Epithelial cell of esophagus (primary cell): ENCODE data around the gene MAML3.

Source experiments
- DNase-seq: peaks from one replicate; pipeline ENCODE4 v3.0.0; 2010; ENCODE audit warnings: low read depth
- H3K4me3 ChIP-seq: 2 replicates; pipeline ENCODE4 v1.5.1; 2011; ENCODE audit warnings: mild to moderate bottlenecking, low read length, control low read depth
- TF ChIP-seq, protein P1 (sequence below): IDR thresholded peaks from 2 replicates; pipeline ENCODE4 v1.5.1; 2011; ENCODE audit warnings: low read depth, mild to moderate bottlenecking, low read length, control low read depth, inconsistent platforms; ENCODE audit not compliant: insufficient read depth; ENCODE audit errors: missing control alignments

MAML3 gene

DNA sequence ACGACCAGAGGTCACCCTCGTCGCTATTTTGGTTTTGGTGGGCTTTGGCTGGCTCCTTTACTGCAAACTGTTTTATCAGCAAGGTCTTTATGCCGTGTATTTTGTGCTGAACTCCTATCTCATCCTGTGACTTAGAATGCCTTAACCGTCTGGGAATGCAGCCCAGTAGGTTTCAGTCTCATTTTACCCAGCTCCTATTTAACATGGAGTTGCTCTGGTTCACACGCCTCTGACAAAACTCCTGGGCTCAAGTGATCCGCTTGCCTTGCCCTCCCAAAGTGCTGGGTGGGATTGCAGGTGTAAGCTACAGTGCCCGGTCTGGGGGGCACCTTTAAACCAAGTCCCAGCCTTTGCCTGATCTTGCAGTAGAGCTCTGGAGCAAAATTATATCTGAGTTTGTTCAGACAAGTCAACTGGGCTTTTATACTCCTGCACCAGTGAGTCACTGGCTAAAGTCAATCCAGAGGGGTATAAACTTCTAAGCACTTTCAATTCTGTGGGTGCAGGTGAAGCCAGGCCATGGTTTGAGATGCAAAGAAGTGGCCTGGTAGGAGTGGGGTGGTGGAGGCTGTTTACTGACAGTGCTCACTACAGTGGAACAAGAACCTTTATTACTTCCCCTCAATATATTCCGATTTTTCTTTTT is 438.1 kb downstream of the MAML3 start:
- no peak overlapping the region for H3K4me3 ChIP-seq
- TF ChIP-seq, protein P1, sequence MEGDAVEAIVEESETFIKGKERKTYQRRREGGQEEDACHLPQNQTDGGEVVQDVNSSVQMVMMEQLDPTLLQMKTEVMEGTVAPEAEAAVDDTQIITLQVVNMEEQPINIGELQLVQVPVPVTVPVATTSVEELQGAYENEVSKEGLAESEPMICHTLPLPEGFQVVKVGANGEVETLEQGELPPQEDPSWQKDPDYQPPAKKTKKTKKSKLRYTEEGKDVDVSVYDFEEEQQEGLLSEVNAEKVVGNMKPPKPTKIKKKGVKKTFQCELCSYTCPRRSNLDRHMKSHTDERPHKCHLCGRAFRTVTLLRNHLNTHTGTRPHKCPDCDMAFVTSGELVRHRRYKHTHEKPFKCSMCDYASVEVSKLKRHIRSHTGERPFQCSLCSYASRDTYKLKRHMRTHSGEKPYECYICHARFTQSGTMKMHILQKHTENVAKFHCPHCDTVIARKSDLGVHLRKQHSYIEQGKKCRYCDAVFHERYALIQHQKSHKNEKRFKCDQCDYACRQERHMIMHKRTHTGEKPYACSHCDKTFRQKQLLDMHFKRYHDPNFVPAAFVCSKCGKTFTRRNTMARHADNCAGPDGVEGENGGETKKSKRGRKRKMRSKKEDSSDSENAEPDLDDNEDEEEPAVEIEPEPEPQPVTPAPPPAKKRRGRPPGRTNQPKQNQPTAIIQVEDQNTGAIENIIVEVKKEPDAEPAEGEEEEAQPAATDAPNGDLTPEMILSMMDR = no peak
- peak; percentile 39 for DNase-seq

- DNase-seq = no peak
- no peak overlapping the region for H3K4me3 ChIP-seq
- TF ChIP-seq, protein P1 = no peak
Observed at GRCh38 chr4:139712882-139713281, 441.1 kb downstream of the MAML3 start.

GRCh38 chr4:139711461-139711860 is 442.5 kb downstream of the MAML3 start:
- no peak for DNase-seq
- no peak overlapping the region for H3K4me3 ChIP-seq
- TF ChIP-seq, protein P1 = no peak

GRCh38 chr4:139710073-139710472 is 443.9 kb downstream of the MAML3 start:
- no peak for DNase-seq
- TF ChIP-seq, protein P1 = no peak
- H3K4me3 ChIP-seq = no peak overlapping the region

- TF ChIP-seq, protein P1 = no peak
- no peak overlapping the region for H3K4me3 ChIP-seq
- DNase-seq = no peak
Observed at GRCh38 chr4:139709660-139710059, 444.3 kb downstream of the MAML3 start.

DNA sequence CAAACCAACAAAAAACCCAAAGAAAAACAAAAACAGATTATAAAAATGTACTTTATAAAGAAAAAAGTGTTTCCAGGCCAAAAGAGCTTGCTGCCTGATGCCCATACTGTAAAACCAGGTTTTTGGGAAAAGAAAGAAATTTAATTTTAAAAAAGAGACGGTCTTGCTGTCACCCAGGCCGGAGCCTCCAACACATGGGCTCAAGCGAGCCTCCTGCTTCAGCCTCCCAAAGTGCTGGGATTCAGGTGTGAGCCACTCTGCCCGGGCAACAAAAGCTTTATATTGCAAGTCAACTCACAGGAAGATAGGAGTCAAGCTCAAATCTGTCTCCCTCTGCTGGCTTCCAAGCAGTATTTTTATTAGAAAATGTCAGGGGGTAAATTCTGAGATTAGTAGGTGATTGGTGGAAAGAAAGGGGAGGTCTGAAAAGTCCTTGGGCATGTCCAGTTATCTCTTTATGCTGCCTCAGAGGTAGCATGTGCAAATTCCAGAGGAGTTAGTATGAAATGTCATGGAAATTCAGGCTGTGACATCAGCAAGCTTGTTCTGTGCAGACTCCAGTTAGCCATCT is 449.0 kb downstream of the MAML3 start:
- DNase-seq = peak; percentile 44
- no peak overlapping the region for H3K4me3 ChIP-seq
- TF ChIP-seq, protein P1 = peak; percentile 38

DNA sequence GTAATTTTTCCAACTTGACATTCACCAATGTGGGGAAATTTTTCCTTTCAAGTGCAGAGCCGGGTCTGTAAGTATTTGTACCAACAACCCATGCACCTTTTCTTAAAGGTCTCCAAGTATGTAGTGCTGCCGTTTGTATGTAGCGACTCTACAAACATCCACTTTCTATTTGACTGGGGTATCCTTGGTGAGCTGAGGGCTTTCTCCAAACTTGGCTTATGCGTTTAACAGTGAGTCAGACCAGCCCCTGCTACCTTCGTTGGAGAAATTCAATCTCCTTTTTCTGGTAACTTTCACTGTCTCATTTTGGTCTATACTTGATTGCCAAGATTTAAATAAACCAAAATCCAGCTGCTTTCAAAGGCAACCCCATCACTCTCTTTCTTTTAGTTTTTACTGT is 453.4 kb downstream of the MAML3 start:
- no peak for DNase-seq
- no peak overlapping the region for H3K4me3 ChIP-seq
- TF ChIP-seq, protein P1 = no peak
